HG03575 (cell line): ENCODE data around the gene TNFRSF18.

Experiments used
- ATAC-seq: cut with Tn5 transposase; IDR thresholded peaks from one replicate; pipeline ENCODE4 v1.9.1; 2021; ENCODE audit not compliant: unreplicated experiment, insufficient number of reproducible peaks, low FRiP score; ENCODE audit errors: extremely low read depth

Gene TNFRSF18

DNA sequence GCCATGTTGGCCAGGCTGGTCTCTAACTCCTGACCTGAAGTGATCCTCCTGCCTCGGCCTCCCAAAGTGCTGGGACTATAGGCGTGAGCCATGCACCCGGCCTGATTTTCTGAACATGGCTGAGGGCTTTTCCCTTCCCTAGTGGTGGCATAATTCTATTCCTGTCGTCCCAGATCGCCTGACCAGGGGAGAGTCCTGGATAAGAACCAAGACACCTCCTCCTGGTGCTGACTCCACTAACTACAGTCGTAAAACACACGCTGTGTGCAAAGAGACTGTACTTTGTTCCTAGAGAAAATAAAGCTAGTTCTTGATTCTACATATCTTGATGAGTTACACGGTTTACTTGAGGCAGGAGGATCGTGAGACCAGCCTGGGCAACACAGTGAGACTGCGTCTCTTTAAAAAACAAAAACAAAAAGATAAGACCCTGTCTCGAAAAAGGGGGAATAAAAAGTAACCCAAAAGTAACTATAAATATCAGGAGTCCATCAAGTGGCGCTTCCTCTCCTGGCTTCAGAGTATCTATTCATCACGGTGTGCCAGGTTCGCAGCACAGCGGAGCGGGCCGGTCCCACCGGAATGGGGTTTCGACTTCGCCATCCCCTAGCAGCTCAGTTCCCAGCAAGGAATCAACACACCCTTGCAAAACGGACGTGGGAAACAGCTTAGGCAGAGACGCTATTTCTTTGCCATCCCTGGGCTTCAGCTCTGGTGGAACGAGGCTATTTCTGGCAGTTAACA lies 24.4 kb upstream of the TNFRSF18 start:
- ATAC-seq = no peak

GRCh38 chr1:1229770-1230169 lies 23.4 kb upstream of the TNFRSF18 start:
- no peak for ATAC-seq

- ATAC-seq = no peak
Measured at GRCh38 chr1:1228596-1229321, 22.4 kb upstream of the TNFRSF18 start.

- ATAC-seq = no peak
Measured at GRCh38 chr1:1228187-1228586, 21.8 kb upstream of the TNFRSF18 start.

- no peak for ATAC-seq
Measured at GRCh38 chr1:1227386-1227785, 21.0 kb upstream of the TNFRSF18 start.

- no peak for ATAC-seq
Measured at GRCh38 chr1:1226566-1227362, 20.4 kb upstream of the TNFRSF18 start.

GRCh38 chr1:1225913-1226312 lies 19.5 kb upstream of the TNFRSF18 start:
- no peak for ATAC-seq

DNA sequence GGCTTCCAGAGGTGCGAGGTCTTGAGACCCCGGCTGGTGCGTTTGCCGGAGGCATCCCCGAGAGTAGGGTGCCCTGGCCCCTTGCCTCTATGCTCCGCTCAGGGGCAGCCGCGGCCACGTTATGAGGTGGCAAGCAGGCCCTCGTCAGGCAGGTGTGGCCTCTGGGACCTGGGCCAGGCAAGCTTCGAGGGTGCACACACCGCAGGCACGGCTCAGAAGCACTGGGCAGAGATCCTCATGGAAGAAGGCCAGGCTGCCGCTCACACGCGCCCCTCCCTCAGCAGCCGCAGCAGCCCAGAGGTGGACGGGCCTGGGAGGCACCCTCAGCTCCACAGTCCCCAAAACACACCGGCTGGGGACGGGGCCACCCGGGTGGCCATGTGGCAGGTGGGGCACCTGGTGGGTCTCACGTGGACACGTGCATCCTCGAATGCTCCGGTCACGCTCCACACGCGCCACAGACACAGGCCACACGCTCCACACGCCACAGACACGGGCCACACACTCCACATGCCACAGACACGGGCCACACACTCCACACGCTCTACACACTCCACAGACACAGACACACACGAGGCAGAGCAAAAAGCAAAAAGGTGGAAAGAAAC lies 18.9 kb upstream of the TNFRSF18 start:
- no peak for ATAC-seq

GRCh38 chr1:1223891-1224290 lies 17.5 kb upstream of the TNFRSF18 start:
- no peak for ATAC-seq

- no peak for ATAC-seq
Measured at GRCh38 chr1:1223321-1223720, 16.9 kb upstream of the TNFRSF18 start.

DNA sequence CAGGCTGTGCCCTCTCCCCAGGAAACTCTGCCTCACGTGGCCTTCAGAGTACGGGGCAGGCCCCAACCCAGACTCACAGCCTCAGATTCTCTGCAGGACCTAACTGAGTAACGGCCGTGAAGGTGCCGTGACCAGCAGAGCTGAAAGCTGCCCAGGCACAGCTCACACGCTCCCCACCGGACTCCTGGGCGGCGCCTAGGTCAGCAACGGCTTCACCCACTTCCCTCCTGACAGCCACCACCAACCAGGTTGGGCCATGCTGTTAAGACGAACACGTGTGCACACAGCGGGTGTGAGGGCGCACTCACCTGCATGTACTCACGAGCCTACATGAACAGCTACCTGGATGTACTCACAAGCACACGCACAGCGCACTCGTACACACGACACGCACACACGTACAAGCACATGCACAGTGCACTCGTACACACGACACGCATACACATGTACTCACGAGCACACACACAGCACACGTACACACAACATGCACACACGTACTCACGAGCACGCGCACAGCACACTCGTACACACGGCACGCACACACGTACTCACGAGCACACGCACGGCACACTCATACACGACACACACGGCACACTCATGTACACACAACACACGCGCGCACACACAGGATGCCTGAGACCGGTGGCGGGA lies 16.3 kb upstream of the TNFRSF18 start:
- no peak for ATAC-seq

DNA sequence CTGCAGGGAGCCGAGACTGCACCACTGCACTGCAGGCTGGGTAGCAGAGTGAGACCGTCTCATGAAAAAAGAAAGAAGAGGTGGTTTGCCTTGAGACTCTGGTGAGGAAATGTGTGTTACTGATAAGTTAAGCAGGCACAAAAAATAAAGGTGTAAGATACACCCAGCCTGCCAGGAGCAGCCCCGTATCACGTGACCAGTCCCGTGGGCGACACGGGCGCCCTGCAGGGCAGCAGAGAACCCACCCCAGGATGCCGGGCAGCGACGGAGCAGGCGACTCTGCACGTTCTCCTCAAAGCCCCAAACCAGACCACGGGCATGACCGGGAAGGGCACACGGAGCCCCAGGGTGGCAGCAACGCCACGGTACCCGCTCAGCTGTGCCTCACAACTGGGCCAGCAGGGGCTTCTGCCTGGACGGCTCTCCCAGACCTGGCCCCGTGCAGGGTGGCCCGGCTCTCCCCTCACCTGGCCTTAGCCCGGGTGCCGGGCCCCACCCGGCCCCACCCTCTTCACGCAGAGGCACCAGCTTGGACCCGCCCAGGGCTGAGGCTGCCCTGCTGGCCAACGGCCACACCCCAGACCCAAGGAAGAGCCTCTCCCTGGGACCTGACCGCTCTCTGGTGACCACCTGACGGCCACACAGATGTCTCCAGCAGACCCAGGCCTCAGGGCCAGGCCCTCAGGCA lies 15.6 kb upstream of the TNFRSF18 start:
- no peak for ATAC-seq

DNA sequence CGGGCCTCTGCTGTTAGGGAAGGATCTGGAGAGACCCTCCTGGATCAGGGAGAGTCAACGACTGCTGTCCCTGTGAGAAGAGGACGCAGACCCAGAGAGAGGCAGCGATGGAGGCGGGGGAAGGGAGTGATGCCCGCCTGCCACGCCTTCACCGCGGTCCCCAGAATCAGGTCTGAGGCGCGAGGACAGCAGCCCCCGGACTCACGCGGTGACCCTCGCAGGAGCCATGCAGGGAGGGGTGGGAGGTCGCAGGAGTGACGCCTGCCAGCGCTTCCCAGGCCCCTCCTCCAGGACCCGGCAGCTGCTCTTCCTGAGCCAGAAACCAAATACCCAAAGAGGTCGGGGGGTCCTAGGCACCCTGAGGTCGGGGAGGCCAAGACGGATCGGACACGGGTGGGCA lies 13.8 kb upstream of the TNFRSF18 start:
- no peak for ATAC-seq

DNA sequence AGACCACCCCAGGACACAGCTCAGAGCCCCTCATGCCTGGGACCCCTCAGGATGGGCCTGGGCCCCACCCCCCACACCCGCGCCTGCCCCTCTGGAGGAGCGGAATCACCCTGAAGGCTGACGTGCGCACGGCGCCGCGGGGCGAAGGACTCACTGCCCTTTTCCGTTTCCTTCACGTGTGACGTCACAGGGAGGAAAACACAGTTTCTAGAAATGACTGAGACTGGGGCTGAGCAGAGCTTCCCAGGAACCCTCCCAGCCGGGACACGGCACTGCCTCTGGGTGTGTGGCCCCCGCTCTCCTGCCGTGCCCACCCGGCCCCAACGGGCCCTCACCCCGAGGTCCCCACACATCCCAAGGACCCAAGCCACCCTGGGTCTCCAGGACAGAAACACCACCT lies 12.9 kb upstream of the TNFRSF18 start:
- ATAC-seq = no peak

- ATAC-seq = no peak
Measured at GRCh38 chr1:1218524-1219200, 12.3 kb upstream of the TNFRSF18 start.

GRCh38 chr1:1217621-1218523 lies 11.5 kb upstream of the TNFRSF18 start:
- no peak for ATAC-seq
